NCI-H460 (cell line): ENCODE results near the gene AP4B1. TPM values are rescaled to one million over a fixed set of nuclear protein-coding genes. Genes with fewer than 3 reads are reported as not detected.

ENCODE experiments used
- DNase-seq: peaks from one replicate; pipeline ENCODE4 v3.0.0-alpha.2; 2016; ENCODE audit warnings: low read depth; ENCODE audit errors: extremely low read depth
- total RNA-seq: library from RNA; depleted of rRNA; stranded (reverse); fragments of >200 nt; shearing (Covaris generic); gene quantifications from 2 replicates; pipeline ENCODE4 v1.2.3, GENCODE V29; 2014

AP4B1 gene
- total RNA-seq, 1 experiment from 2014 or later, result 9.4 TPM

GRCh38 chr1:113931451-113931851 is 26.9 kb upstream of the AP4B1 start:
- no peak for DNase-seq

GRCh38 chr1:113930499-113931161 is 26.0 kb upstream of the AP4B1 start:
- DNase-seq, result no peak

GRCh38 chr1:113929750-113930498 is 25.3 kb upstream of the AP4B1 start:
- no peak for DNase-seq

- DNase-seq, result peak; percentile 78
Measured at GRCh38 chr1:113928941-113929749, 24.5 kb upstream of the AP4B1 start, which contains the start of gene HIPK1. HIPK1 (plus strand) TSS chr1:113929324.

GRCh38 chr1:113928187-113928930 is 23.8 kb upstream of the AP4B1 start:
- no peak for DNase-seq

DNA sequence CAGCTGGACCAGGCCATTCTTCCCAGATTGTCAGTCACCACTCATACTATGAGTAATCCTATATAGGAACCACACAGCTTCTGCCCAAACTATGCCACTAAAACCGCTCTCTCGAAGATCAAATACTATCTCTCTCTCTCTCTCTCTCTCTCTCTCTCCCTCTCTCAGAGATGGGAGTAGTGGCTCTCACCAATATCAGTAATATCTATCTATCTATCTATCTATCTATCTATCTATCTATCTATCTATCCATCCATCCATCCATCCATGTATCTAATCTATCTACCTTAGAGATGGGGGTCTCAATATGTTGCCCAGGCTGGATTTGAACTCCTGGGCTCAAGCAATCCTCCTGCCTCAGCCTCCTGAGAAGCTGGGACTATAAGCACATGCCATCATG is 19.9 kb upstream of the AP4B1 start:
- no peak for DNase-seq

- no peak for DNase-seq
Measured at GRCh38 chr1:113922957-113923356, 18.4 kb upstream of the AP4B1 start.

- no peak for DNase-seq
Measured at GRCh38 chr1:113918243-113918642, 13.6 kb upstream of the AP4B1 start.

- no peak for DNase-seq
Measured at GRCh38 chr1:113917400-113918082, 12.9 kb upstream of the AP4B1 start.

DNA sequence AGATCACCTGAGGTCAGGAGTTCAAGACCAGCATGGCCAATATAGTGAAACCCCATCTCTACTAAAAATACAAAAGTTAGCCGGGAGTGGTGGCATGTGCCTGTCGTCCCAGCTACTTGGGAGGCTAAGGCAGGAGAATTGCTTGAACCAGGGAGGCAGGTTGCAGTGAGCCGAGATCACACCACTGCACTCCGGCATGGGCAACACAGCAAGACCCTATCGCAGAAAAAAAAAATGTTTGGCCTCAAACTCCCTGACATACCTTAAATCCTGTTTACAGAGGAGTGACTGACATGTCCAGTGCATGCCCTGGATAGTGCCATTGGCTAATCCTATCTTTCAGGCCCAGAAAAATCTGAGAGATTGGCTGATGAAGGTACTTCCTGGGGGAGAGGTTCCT is 12.4 kb upstream of the AP4B1 start:
- no peak for DNase-seq

GRCh38 chr1:113913887-113914664 is 9.5 kb upstream of the AP4B1 start:
- no peak for DNase-seq

DNA sequence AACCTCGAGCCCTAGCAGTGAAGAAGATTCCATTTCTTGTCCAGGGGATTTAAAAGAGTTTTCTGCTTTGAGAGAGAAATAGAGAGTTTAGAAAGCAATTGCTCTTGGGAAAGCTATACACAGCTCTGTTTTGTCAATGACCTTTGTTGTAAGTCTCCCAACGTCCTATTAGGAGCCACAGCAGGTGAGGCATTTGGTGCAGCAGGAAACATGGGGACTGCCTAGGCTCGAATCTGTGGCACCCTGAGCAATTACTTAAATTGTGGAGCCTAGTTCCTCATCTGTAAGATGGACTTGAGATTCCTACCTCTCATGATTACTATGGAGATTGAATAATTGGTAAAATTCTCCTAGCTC is 8.7 kb upstream of the AP4B1 start:
- no peak for DNase-seq

DNA sequence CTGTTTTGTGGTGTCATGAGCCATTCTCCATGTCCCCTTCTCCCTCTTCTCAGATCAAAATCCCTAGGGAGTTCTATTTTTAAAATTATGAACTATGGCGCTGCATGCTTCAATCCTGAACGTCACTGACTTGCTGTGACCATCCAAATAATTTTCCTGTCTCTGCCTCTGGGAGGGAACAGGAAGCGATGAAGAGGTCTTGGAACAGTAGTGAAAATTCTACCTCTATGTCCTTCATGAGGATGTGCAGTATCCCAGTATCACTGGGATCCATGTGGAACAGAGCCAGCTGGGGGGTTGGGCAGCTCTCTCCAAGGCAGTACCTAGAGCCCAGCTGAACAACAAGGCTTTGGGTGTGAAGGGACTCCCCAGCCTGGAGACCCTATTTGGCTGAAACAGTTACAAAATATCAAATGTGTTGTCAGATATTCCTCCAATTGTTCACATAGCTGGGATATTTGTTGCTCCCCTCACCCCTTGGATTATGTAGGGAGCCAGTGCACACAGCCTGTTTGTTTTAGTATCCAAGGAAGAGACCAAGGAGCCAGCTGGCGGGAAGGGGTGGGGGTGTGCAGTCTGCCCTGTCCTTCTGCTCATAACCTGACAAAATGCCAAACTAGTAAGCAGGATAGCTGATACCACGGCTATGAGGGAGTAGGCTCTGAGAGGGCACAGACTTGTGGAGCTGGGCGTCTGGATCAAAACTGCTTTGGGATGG is 8.2 kb upstream of the AP4B1 start:
- no peak for DNase-seq

GRCh38 chr1:113905435-113905861 is 849 bp upstream of the AP4B1 start:
- DNase-seq, result no peak

GRCh38 chr1:113904293-113904673 is 316 bp downstream of the AP4B1 start:
- no peak for DNase-seq

GRCh38 chr1:113903501-113904292 is 902 bp downstream of the AP4B1 start:
- DNase-seq, result no peak

DNA sequence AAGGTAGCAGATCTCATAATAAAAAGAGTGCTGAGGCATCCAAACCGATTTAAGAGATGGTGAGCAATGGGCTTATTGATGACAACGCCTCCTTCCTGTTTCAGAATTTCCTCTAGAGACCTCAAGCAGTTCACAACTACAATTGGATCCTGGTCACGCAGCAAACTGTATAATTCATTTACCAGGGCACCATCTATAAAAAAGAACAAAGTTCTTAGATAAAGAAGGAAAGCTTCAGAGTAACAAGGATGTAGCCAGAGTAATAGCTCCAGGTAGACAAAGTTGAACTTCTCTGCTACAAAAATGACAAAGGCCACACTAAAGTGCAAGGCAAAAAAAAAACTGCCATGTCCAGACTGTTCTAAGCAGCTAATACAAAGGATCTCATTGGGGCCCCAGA is 3.4 kb downstream of the AP4B1 start:
- no peak for DNase-seq

DNA sequence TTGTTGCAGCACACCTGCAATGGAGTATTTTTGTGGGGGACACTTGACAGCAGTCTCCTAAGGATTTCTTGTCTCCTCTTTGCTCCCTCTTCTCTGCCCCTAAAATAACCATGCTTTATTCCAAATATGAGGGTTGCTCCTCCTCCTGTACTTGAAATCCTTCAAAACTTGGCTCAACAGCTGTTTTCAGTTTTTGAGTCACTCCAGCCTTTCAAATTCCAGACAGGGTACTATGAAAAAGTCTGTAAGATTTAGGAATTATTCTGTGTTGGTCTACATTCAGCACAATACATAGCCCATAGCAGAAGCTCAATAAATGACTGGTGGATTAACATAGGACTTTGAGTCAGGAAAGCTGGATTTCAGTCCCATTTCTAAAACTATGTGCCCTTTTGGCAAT is 5.5 kb downstream of the AP4B1 start:
- DNase-seq, result no peak
